ENCODE results near the gene FLT1. TPM values are rescaled to one million over a fixed set of nuclear protein-coding genes. Genes with fewer than 3 reads are reported as not detected.

FLT1 gene
- total RNA-seq, 1 donor from 2014 or later: 0.60 TPM

DNA sequence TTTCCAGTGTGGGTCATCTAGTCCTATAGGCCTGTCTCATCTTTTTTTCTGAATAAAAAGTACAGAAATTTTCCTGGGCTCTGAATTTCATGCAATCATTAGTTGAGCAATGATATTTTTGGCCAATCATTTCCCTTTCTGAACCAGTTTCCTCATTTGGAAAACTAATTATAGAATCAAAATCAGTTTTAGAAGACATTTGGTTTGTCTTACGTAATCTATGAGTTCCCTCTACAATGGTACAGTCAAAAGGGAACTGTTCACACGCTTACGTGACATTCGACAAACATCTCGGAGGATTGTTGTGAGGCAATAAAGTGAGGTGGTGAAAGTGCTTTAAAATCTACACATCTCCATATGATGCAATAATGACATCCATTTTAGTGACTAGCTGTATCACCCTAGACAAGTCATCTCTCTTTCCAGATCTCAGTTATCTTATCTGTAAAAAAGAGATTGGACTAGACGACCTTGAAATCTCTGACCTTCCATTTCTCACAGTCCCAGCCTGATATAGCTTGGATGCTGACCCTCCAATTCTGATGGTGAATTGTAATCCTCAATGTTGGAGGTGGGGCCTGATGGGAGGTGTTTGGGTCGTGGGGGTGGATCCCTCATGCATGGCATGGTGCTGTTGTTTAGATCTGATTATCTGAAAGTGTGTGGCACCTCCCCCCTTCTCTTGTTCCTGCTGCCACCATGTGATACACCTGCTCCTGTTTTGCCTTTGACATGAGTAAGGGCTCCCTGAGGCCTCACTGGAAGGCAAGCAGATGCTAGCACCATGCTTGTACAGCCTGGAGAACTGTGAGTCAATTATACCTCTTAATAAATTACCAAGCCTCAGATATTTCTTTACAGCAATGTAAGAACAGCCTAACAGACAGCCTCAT lies 26.7 kb downstream of the FLT1 start:
- H3K4me1 Mint-ChIP-seq (ENCODE audit: low read depth): peaks cover 8% of the 10 kb centered on the region
- H3K9me3 Mint-ChIP-seq (ENCODE audit: low read depth): peaks cover 5% of the 10 kb centered on the region
- no peaks in the 10 kb centered on the region for H3K27me3 Mint-ChIP-seq (ENCODE audit: low read depth)
- H3K36me3 Mint-ChIP-seq (ENCODE audit: low read depth): no peaks in the 10 kb centered on the region
- TF ChIP-seq, protein P1, sequence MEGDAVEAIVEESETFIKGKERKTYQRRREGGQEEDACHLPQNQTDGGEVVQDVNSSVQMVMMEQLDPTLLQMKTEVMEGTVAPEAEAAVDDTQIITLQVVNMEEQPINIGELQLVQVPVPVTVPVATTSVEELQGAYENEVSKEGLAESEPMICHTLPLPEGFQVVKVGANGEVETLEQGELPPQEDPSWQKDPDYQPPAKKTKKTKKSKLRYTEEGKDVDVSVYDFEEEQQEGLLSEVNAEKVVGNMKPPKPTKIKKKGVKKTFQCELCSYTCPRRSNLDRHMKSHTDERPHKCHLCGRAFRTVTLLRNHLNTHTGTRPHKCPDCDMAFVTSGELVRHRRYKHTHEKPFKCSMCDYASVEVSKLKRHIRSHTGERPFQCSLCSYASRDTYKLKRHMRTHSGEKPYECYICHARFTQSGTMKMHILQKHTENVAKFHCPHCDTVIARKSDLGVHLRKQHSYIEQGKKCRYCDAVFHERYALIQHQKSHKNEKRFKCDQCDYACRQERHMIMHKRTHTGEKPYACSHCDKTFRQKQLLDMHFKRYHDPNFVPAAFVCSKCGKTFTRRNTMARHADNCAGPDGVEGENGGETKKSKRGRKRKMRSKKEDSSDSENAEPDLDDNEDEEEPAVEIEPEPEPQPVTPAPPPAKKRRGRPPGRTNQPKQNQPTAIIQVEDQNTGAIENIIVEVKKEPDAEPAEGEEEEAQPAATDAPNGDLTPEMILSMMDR (IDR thresholded peaks at IDR 0.05): no peak
- H3K27ac Mint-ChIP-seq (ENCODE audit: unreplicated experiment): no peak overlapping the region
- no peak for DNase-seq (ENCODE audit: low spot score)
- no peak overlapping the region for H3K4me3 Mint-ChIP-seq (ENCODE audit: unreplicated experiment)

DNA sequence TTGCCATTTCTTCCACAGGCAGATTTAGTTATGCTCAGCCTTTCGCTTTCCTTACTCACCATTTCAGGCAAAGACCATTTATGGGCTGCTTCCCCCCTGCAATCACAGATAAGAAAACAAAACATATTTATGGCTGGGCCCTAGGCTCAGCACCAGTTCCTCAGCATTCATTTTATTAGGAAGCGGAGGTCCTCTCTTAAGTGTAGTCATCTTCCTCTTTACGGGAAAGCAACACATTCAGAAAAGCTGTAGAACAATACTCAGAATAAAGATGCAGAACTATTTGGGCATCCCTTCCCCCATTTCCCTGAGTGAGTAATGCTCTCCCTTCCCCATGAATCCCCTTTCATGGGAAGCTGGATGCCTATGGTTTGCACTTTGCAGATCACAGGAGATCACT lies 27.9 kb downstream of the FLT1 start:
- Mint-ChIP-seq H3K36me3 (ENCODE audit: low read depth) (no peaks in the 10 kb centered on the region), H3K4me1 (ENCODE audit: low read depth) (peaks cover 8% of the 10 kb centered on the region), H3K27me3 (ENCODE audit: low read depth) (no peaks in the 10 kb centered on the region), H3K9me3 (ENCODE audit: low read depth) (no peaks in the 10 kb centered on the region), H3K27ac (ENCODE audit: unreplicated experiment) (no peak overlapping the region), H3K4me3 (ENCODE audit: unreplicated experiment) (no peak overlapping the region)
- DNase-seq (ENCODE audit: low spot score): no peak
- TF ChIP-seq, protein P1 (IDR thresholded peaks at IDR 0.05): no peak

DNA sequence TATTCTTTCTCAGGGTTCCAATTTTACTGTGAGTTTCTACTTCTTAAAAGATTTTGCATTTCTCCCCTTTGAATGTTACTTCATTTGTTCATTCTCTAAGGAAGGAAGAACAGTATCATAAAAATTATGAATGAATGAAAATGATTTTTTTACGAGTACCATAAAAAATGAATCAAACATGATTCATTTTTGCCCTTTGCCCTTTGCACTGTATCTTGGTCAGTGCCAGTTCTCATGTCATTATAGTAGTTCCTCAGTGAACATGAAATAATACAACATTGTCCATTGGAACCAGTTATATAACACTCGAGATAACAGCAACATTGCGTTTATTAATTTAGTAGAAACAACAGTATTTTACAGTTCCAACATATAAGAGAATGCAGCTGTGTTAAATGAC lies 28.8 kb downstream of the FLT1 start:
- no peak overlapping the region for H3K27ac Mint-ChIP-seq (ENCODE audit: unreplicated experiment)
- DNase-seq (ENCODE audit: low spot score): no peak
- no peaks in the 10 kb centered on the region for H3K27me3 Mint-ChIP-seq (ENCODE audit: low read depth)
- TF ChIP-seq, protein P1 (IDR thresholded peaks at IDR 0.05): no peak
- H3K4me3 Mint-ChIP-seq (ENCODE audit: unreplicated experiment): no peak overlapping the region
- no peaks in the 10 kb centered on the region for H3K9me3 Mint-ChIP-seq (ENCODE audit: low read depth)
- no peaks in the 10 kb centered on the region for H3K36me3 Mint-ChIP-seq (ENCODE audit: low read depth)
- H3K4me1 Mint-ChIP-seq (ENCODE audit: low read depth): peaks cover 8% of the 10 kb centered on the region

DNA sequence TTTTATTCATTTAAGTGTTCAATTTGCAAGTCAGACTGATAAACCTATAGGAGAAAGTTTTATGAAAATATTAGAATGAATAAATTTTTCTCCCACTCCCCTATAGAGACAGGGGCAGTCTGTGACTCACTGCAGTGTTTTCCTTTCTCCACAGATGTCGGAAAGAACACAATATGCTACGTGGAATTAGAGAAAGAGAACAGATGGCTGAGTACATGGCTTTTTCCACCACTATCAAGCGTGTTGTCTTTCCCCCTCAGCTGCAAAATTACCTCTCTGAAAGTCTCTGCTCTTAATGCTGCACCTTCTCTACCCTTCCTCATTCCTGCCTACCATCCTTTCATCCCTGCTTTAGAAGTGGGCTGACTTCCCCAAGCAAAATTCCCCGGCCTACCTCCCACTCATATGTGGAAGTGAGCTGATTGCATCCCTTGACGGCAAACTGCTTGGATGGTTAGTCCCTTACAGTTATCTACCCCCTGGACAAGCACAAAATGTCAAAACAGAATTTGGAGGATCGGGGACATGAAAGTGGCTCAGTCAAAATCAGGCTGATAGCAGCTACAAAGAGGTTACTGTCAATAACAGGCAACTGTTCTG lies 30.0 kb downstream of the FLT1 start:
- Mint-ChIP-seq H3K36me3 (ENCODE audit: low read depth) (no peaks in the 10 kb centered on the region), H3K27me3 (ENCODE audit: low read depth) (no peaks in the 10 kb centered on the region), H3K9me3 (ENCODE audit: low read depth) (no peaks in the 10 kb centered on the region)

DNA sequence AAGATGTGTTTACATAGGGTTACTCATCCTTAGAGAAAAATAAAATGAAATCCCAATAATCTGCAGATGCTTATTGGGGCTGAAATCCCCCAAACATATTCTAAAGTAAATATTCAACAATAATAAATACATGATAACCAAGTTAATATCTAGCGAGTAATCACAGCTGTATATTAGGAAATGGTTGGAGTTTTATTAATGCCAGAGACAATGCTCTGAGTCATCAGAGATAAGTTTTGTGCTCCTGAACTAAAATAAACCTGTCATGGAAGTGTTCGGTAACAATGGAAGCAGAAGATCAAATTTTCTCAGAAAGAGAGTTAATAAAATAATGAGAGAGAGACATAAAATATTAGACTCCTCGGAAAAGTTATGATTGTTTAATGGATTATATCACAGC lies 31.4 kb downstream of the FLT1 start:
- peaks cover 8% of the 10 kb centered on the region for H3K4me1 Mint-ChIP-seq (ENCODE audit: low read depth)
- no peaks in the 10 kb centered on the region for H3K9me3 Mint-ChIP-seq (ENCODE audit: low read depth)
- H3K4me3 Mint-ChIP-seq (ENCODE audit: unreplicated experiment): no peak overlapping the region
- TF ChIP-seq, protein P1 (IDR thresholded peaks at IDR 0.05): no peak
- no peaks in the 10 kb centered on the region for H3K36me3 Mint-ChIP-seq (ENCODE audit: low read depth)
- no peaks in the 10 kb centered on the region for H3K27me3 Mint-ChIP-seq (ENCODE audit: low read depth)
- no peak for DNase-seq (ENCODE audit: low spot score)
- no peak overlapping the region for H3K27ac Mint-ChIP-seq (ENCODE audit: unreplicated experiment)

More for the DNA sequence above, 30.0 kb downstream of the FLT1 start:
- DNase-seq (ENCODE audit: low spot score): no peak
- Mint-ChIP-seq H3K4me3 (ENCODE audit: unreplicated experiment) (no peak overlapping the region), H3K27ac (ENCODE audit: unreplicated experiment) (no peak overlapping the region), H3K4me1 (ENCODE audit: low read depth) (peaks cover 8% of the 10 kb centered on the region)
- TF ChIP-seq, protein P1 (IDR thresholded peaks at IDR 0.05): no peak

Data from chondrocyte (in vitro differentiated cells).